Activated CD4-positive, alpha-beta T cell treated with anti-CD3 and anti-CD28 coated beads for 48 hours (primary cell): Measurements from ENCODE around the gene FBXO7.

Experiments
- DNase-seq: peaks from one replicate; pipeline ENCODE4 v3.0.0-alpha.2; 2020

FBXO7 gene

GRCh38 chr22:32492111-32492510, 17.5 kb downstream of the FBXO7 start:
- DNase-seq: no peak

GRCh38 chr22:32493551-32493950, 18.9 kb downstream of the FBXO7 start:
- no peak for DNase-seq

- DNase-seq: no peak
Observed at GRCh38 chr22:32494971-32495370, 20.4 kb downstream of the FBXO7 start.

GRCh38 chr22:32499666-32500065, 25.1 kb downstream of the FBXO7 start:
- DNase-seq: no peak

GRCh38 chr22:32501836-32502752, 27.5 kb downstream of the FBXO7 start:
- no peak for DNase-seq

- no peak for DNase-seq
Observed at GRCh38 chr22:32509045-32509444, 34.4 kb downstream of the FBXO7 start.

- no peak for DNase-seq
Observed at GRCh38 chr22:32511274-32511673, 36.7 kb downstream of the FBXO7 start.

- no peak for DNase-seq
Observed at GRCh38 chr22:32511776-32512175, 37.2 kb downstream of the FBXO7 start.

GRCh38 chr22:32512267-32512982, 37.8 kb downstream of the FBXO7 start:
- DNase-seq: no peak

GRCh38 chr22:32515084-32515483, 40.5 kb downstream of the FBXO7 start:
- no peak for DNase-seq

- DNase-seq: no peak
Observed at GRCh38 chr22:32517488-32517887, 42.9 kb downstream of the FBXO7 start.

GRCh38 chr22:32517921-32518320, 43.3 kb downstream of the FBXO7 start:
- no peak for DNase-seq

- no peak for DNase-seq
Observed at GRCh38 chr22:32518381-32518780, 43.8 kb downstream of the FBXO7 start.

GRCh38 chr22:32518848-32519247, 44.2 kb downstream of the FBXO7 start:
- peak; percentile 12 for DNase-seq

GRCh38 chr22:32520612-32521011, 46.0 kb downstream of the FBXO7 start:
- DNase-seq: no peak

GRCh38 chr22:32522237-32522636, 47.6 kb downstream of the FBXO7 start:
- DNase-seq: no peak

GRCh38 chr22:32527756-32528155, 53.1 kb downstream of the FBXO7 start:
- no peak for DNase-seq

- no peak for DNase-seq
Observed at GRCh38 chr22:32528316-32528715, 53.7 kb downstream of the FBXO7 start.

- DNase-seq: peak; percentile 80
Observed at GRCh38 chr22:32528984-32529982, 54.7 kb downstream of the FBXO7 start.

- DNase-seq: no peak
Observed at GRCh38 chr22:32531228-32531627, 56.6 kb downstream of the FBXO7 start.

GRCh38 chr22:32531931-32532819, 57.6 kb downstream of the FBXO7 start:
- no peak for DNase-seq

GRCh38 chr22:32532820-32533128, 58.2 kb downstream of the FBXO7 start:
- DNase-seq: no peak
